ENCODE measurements around the gene TSPAN14. TPM values are rescaled to one million over a fixed set of nuclear protein-coding genes. Genes with fewer than 3 reads are reported as not detected.

The TSPAN14 gene
- total RNA-seq, 4 donors from 2014 or later: 123 to 163 (median 150) TPM

DNA sequence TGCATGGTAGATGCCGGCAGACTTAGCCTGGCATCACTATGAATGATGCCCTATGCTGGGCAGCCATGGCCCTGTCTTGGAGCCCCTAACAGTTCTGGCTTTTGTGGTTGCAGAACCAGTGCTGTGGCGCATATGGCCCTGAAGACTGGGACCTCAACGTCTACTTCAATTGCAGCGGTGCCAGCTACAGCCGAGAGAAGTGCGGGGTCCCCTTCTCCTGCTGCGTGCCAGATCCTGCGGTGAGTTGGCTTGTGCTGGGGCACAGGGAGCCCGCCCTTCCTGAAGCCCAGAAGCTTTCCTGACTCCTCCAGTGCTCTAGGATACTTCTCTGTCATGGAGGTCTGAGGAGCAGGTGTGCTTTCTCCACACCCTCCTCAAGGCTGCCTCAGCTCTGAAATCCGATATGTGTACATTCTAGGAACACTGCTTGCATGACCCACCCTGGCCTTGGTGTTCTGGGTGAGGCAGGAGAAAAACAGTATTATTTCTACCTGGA lies 58.0 kb downstream of the TSPAN14 start:
- DNase-seq (ENCODE audit: low spot score in 2 of 2): no peak
- H3K4me3 ChIP-seq: no peak overlapping the region
- H3K36me3 ChIP-seq: peaks cover 10 to 100% (median 42%) of the 10 kb centered on the region in 3 donors
- H3K4me1 ChIP-seq: peaks cover 0 to 49% (median 0%) of the 10 kb centered on the region in 4 donors
- H3K9me3 ChIP-seq: no peaks in the 10 kb centered on the region
- TF ChIP-seq EP300 (IDR thresholded peaks at IDR 0.05): no peak
- TF ChIP-seq POLR2A (IDR thresholded peaks at IDR 0.05): no peak
- TF ChIP-seq, protein P1, sequence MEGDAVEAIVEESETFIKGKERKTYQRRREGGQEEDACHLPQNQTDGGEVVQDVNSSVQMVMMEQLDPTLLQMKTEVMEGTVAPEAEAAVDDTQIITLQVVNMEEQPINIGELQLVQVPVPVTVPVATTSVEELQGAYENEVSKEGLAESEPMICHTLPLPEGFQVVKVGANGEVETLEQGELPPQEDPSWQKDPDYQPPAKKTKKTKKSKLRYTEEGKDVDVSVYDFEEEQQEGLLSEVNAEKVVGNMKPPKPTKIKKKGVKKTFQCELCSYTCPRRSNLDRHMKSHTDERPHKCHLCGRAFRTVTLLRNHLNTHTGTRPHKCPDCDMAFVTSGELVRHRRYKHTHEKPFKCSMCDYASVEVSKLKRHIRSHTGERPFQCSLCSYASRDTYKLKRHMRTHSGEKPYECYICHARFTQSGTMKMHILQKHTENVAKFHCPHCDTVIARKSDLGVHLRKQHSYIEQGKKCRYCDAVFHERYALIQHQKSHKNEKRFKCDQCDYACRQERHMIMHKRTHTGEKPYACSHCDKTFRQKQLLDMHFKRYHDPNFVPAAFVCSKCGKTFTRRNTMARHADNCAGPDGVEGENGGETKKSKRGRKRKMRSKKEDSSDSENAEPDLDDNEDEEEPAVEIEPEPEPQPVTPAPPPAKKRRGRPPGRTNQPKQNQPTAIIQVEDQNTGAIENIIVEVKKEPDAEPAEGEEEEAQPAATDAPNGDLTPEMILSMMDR (IDR thresholded peaks at IDR 0.05): no peak
- no peak overlapping the region for H3K27ac ChIP-seq
- 91 to 93% methylated on average over 9 of the region's 10 CpGs for WGBS, 2 donors
- no peaks in the 10 kb centered on the region for H3K27me3 ChIP-seq

DNA sequence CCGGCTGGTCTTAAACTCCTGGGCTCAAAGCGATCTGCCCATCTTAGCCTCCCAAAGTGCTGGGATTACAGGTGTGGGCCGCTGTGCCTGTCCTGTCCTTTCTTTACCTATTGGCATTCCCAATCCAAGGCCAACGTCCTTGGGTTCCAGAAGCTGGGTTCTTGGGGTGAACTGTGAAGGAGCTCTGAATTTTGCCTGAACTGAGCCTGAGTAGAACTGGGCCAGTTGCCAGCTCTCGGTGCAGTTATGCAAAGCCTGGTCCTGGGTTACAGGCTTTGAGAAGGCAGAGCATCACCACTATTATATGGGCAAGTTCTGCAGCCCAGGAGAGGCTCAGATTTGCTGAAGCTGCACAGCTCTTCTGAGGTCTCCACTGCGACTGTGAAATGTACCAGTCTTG lies 59.0 kb downstream of the TSPAN14 start:
- H3K27me3 ChIP-seq: no peaks in the 10 kb centered on the region
- no peak overlapping the region for H3K27ac ChIP-seq
- H3K9me3 ChIP-seq: no peaks in the 10 kb centered on the region
- H3K36me3 ChIP-seq: peaks cover 10 to 100% (median 40%) of the 10 kb centered on the region in 3 donors
- no peak for DNase-seq (ENCODE audit: low spot score in 2 of 2)
- H3K4me1 ChIP-seq: peaks cover 0 to 52% (median 3%) of the 10 kb centered on the region in 4 donors
- TF ChIP-seq, protein P1 (IDR thresholded peaks at IDR 0.05): no peak
- no peak for TF ChIP-seq EP300 (IDR thresholded peaks at IDR 0.05)
- no peak for TF ChIP-seq POLR2A (IDR thresholded peaks at IDR 0.05)
- H3K4me3 ChIP-seq: no peak overlapping the region
- WGBS, 2 donors: 88 to 93% methylated on average over 6 of the region's 6 CpGs

DNA sequence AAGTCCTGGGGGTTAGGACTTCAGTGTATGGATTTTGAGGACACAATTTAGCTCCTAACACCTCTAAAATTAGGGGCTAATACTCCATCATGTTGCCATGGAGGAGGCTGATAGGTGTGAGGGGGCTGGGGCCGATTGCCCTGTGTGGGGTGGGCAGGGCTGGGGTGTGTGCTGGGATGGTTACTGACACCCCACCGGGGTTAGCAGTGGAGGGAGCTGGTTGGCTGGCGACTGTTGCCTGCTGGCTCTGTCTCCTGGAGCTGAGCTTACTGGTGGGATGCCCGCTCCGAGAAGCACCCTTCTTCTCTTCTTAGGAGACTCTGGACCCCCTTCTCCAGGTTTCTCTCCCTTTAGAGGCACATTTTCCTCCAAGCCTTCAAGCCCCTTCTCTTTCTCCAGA lies 61.4 kb downstream of the TSPAN14 start:
- TF ChIP-seq POLR2A (IDR thresholded peaks at IDR 0.05) (no peak), EP300 (IDR thresholded peaks at IDR 0.05) (no peak)
- TF ChIP-seq, protein P1 (IDR thresholded peaks at IDR 0.05): no peak
- Histone ChIP-seq H3K4me3 (no peak overlapping the region), H3K4me1 (peaks cover 0 to 55% (median 5%) of the 10 kb centered on the region in 4 donors), H3K9me3 (no peaks in the 10 kb centered on the region), H3K27me3 (no peaks in the 10 kb centered on the region), H3K27ac (peak overlapping the region in 2 of 4 donors; percentile 32 to 63), H3K36me3 (peaks cover 10 to 100% (median 35%) of the 10 kb centered on the region in 3 donors)
- WGBS, 2 donors: 88 to 91% methylated on average over 5 of the region's 5 CpGs
- DNase-seq (ENCODE audit: low spot score in 2 of 2): no peak

DNA sequence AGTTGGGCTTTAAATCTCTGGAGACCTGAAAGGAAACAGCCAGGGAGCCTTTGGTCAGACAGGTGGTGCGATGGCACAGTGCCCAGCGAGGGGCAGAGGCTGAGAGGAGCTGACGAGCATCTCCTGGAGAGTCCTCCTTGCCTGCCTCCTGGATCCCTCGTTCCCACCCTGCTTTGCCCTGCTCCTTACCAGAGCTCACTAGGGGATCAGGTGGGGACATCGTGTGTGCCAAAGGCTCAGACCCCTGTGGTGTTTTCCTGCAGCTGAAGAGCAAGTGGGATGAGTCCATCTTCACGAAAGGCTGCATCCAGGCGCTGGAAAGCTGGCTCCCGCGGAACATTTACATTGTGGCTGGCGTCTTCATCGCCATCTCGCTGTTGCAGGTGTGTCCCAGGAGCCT lies 61.8 kb downstream of the TSPAN14 start:
- no peak for TF ChIP-seq POLR2A (IDR thresholded peaks at IDR 0.05)
- TF ChIP-seq, protein P1 (IDR thresholded peaks at IDR 0.05): no peak
- no peak for TF ChIP-seq EP300 (IDR thresholded peaks at IDR 0.05)
- Histone ChIP-seq H3K9me3 (no peaks in the 10 kb centered on the region), H3K4me1 (peaks cover 0 to 51% (median 5%) of the 10 kb centered on the region in 4 donors), H3K36me3 (peaks cover 10 to 100% (median 35%) of the 10 kb centered on the region in 3 donors), H3K27me3 (no peaks in the 10 kb centered on the region), H3K4me3 (no peak overlapping the region), H3K27ac (peak overlapping the region in 2 of 4 donors; percentile 32 to 63)
- DNase-seq (ENCODE audit: low spot score in 2 of 2): no peak
- 89 to 93% methylated on average over 12 of the region's 12 CpGs for WGBS, 2 donors

DNA sequence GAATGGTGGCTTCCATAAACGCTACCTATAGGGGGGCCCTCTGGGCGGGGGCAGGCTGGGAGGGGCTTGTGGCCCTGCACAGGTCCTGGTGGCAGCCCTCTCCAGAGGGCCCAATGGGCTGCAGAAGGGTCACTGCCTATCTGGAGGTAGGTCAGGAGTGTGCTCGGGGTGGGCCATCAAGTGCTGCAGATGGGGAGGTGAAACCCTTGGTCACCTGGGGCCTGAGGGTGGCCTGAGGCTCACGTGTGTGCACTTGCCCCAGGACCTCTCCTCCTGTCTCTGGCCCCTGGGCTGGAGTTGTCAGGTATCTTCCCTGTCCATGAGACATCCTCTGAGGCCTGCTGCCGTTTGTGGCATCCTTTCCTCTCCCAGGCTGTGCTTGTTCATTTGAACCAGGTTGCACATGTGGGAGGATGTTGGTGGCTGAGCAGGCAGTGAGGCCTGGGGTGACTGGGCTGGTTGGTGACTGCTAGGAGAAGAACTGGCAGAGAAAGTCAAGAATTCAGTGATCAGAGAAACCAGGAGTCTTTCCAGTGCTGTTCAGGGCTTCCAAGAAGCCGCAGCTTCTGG lies 62.5 kb downstream of the TSPAN14 start:
- no peak overlapping the region for H3K4me3 ChIP-seq
- no peak for DNase-seq (ENCODE audit: low spot score in 2 of 2)
- peak overlapping the region in 2 of 4 donors; percentile 58 to 63 for H3K27ac ChIP-seq
- 80 to 84% methylated on average over 5 to 6 of the region's 6 CpGs for WGBS, 2 donors
- TF ChIP-seq, protein P1 (IDR thresholded peaks at IDR 0.05): no peak
- TF ChIP-seq EP300 (IDR thresholded peaks at IDR 0.05): no peak
- no peak for TF ChIP-seq POLR2A (IDR thresholded peaks at IDR 0.05)
- H3K9me3 ChIP-seq: no peaks in the 10 kb centered on the region
- peaks cover 0 to 46% (median 5%) of the 10 kb centered on the region in 4 donors for H3K4me1 ChIP-seq
- peaks cover 10 to 100% (median 35%) of the 10 kb centered on the region in 3 donors for H3K36me3 ChIP-seq
- H3K27me3 ChIP-seq: no peaks in the 10 kb centered on the region
